Left ventricle myocardium inferior (tissue), 1 donor: ENCODE data around the gene MAPK7. TPM values are rescaled to one million over a fixed set of nuclear protein-coding genes. Genes with fewer than 3 reads are reported as not detected.

ENCODE experiments used
- DNase-seq: peaks from one replicate; pipeline ENCODE4 v3.0.0-alpha.2; 2020
- H3K27ac ChIP-seq: fragments of 200-600 bp; replicated peaks from 2 replicates; pipeline ENCODE4 v1.8.0; 2021
- H3K27me3 ChIP-seq: fragments of 200-600 bp; 2 replicates; pipeline ENCODE4 v1.8.0; 2021; ENCODE audit warnings: low read depth
- H3K36me3 ChIP-seq: fragments of 200-600 bp; 2 replicates; pipeline ENCODE4 v1.8.0; 2021
- H3K4me1 ChIP-seq: fragments of 200-600 bp; 2 replicates; pipeline ENCODE4 v1.8.0; 2021
- H3K4me3 ChIP-seq: fragments of 200-600 bp; 2 replicates; pipeline ENCODE4 v1.8.0; 2021; ENCODE audit warnings: mild to moderate bottlenecking, moderate library complexity
- H3K9me3 ChIP-seq: fragments of 200-600 bp; replicated peaks from 2 replicates; pipeline ENCODE4 v1.8.0; 2021
- intact Hi-C: fragments of 100-400 bp; cut with micrococcal nuclease; formaldehyde crosslinking; loops from one replicate; pipeline ENCODE4 v1.11.0; 2022
- total RNA-seq: library from RNA; stranded (reverse); fragmentation: NEBNext Ultra II Directional; extraction: Animal tissue kit (Norgen Biotek cat#: 25700); gene quantifications from one replicate; pipeline ENCODE4 v1.2.1, GENCODE V29; 2021
- TF ChIP-seq, protein P1 (sequence below): fragments of 200-600 bp; IDR thresholded peaks from 2 replicates; pipeline ENCODE4 v1.8.0; 2021; ENCODE audit warnings: antibody characterized with exemption, mild to moderate bottlenecking, borderline replicate concordance
- donor health status: DM: no; HTN: yes; CAD: no; lungs with severe emphysema.

Gene MAPK7
- total RNA-seq, 1 donor from 2014 or later: 11.4 TPM

DNA sequence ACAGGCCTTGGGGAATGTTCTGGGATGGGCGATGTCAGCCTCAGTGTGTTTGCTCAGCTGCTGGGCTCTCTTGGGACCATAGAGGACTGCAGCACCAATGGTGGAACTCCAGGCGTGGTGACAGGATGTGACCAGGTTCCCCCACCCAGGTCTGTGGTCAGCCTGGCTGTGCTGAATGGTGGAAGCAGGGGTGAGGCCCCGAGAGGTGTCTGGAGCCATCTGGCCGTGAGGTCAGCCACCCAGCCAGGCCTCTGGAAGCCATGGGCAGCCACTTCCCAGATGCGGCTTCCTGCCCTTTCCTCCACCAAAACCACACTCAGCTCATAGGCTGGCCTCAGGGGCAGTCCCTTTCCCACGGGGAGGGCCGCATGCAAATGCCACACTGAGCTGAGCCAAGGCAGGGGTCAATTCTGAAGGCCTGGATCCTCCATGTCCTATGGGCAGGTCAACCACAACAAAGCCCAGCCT, 7.8 kb upstream of the MAPK7 start:
- peaks cover 31% of the 10 kb centered on the region for H3K4me1 ChIP-seq
- peak; percentile 71 for DNase-seq

DNA sequence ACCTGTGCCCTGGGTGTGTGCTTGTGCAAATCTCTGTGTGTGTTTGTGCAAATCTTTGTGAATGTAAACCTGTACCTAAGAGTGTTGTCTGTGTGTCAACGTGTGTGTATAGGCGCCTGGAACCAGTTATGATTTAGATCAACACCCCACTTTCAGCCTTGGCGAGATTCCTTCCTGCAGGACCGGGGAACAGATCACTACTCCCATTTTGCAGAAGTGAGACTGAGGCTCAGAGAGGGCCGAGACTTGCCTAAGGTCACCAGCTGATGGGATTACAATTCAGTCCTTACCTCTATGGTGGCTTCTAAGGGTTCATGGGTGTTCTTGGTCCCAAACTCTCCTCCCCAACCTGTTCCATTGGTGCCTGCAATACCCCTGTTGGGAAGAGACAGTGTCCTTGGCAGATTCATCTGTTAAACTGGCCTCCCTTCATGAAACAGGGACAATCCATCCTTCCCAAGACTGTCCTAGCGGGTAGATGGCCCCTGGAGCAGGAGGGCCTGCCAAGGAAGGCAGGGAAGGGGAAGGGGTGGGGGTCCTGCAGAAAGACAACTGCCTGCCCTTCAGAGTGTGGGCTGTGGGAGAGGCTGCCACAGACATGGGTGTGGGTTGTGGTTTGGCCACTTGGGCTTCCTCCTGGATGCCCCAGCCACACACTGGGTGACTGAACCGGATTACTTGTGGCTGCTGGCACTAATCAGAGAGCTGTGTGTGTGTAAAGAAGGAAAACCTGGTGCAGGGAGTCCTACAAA, 6.9 kb upstream of the MAPK7 start:
- no peaks in the 10 kb centered on the region for H3K36me3 ChIP-seq
- peak overlapping the region; percentile 81 for H3K27ac ChIP-seq
- H3K4me3 ChIP-seq: no peak overlapping the region
- H3K4me1 ChIP-seq: peaks cover 31% of the 10 kb centered on the region
- TF ChIP-seq, protein P1, sequence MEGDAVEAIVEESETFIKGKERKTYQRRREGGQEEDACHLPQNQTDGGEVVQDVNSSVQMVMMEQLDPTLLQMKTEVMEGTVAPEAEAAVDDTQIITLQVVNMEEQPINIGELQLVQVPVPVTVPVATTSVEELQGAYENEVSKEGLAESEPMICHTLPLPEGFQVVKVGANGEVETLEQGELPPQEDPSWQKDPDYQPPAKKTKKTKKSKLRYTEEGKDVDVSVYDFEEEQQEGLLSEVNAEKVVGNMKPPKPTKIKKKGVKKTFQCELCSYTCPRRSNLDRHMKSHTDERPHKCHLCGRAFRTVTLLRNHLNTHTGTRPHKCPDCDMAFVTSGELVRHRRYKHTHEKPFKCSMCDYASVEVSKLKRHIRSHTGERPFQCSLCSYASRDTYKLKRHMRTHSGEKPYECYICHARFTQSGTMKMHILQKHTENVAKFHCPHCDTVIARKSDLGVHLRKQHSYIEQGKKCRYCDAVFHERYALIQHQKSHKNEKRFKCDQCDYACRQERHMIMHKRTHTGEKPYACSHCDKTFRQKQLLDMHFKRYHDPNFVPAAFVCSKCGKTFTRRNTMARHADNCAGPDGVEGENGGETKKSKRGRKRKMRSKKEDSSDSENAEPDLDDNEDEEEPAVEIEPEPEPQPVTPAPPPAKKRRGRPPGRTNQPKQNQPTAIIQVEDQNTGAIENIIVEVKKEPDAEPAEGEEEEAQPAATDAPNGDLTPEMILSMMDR: no peak
- H3K27me3 ChIP-seq: no peaks in the 10 kb centered on the region
- no peaks in the 10 kb centered on the region for H3K9me3 ChIP-seq
- no peak for DNase-seq
- intact Hi-C loops: no loop called here

More for the DNA sequence above, 7.8 kb upstream of the MAPK7 start:
- intact Hi-C loops: no loop called here
- TF ChIP-seq, protein P1: no peak
- Histone ChIP-seq H3K27me3 (no peaks in the 10 kb centered on the region), H3K9me3 (no peaks in the 10 kb centered on the region), H3K36me3 (no peaks in the 10 kb centered on the region), H3K4me3 (no peak overlapping the region), H3K27ac (peak overlapping the region; percentile 81)

DNA sequence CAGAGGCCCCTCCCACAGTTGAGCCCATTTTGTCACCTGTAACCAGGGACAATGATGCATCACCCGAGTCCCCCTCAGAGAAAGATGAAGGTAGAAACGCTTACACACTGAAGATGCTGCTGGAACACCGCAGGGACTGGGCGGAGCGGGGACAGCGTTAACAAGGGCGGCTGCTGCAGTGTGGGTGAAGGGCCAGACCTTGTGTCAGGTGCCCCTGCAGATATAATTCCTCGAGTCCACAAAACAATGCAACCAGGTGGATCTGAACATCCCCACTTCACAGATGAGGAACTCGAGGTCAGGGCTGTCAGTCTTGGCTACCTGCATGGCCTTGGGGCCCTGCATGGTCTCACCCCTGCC, 6.3 kb upstream of the MAPK7 start:
- TF ChIP-seq, protein P1: no peak
- H3K9me3 ChIP-seq: no peaks in the 10 kb centered on the region
- no peaks in the 10 kb centered on the region for H3K36me3 ChIP-seq
- no peak for DNase-seq
- no peak overlapping the region for H3K4me3 ChIP-seq
- no peaks in the 10 kb centered on the region for H3K27me3 ChIP-seq
- peaks cover 37% of the 10 kb centered on the region for H3K4me1 ChIP-seq
- H3K27ac ChIP-seq: peak overlapping the region; percentile 81
- intact Hi-C loops: no loop called here

DNA sequence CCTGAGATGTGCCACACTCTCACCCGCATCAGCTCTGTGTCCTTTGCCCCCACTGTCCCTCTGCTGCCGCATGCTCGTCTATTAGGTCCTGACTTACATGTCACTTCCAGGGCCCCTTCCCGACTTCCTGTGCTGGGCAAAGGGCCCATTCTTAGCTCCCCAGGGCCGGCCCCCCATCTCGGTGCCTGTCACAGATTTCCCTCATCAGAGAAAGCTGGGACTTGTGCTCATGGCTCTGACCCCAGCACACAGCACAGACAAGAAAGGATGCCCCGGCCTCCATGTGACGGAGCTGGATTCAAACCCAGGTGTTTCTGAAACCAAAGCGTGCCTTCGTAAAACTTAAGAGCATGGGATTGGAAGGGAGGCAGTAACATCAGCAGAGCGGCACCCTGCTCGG, 5.9 kb upstream of the MAPK7 start:
- Histone ChIP-seq H3K4me1 (peaks cover 41% of the 10 kb centered on the region), H3K36me3 (no peaks in the 10 kb centered on the region), H3K27me3 (no peaks in the 10 kb centered on the region), H3K4me3 (no peak overlapping the region), H3K27ac (no peak overlapping the region), H3K9me3 (no peaks in the 10 kb centered on the region)
- TF ChIP-seq, protein P1: no peak
- DNase-seq: no peak
- intact Hi-C loops: no loop called here

DNA sequence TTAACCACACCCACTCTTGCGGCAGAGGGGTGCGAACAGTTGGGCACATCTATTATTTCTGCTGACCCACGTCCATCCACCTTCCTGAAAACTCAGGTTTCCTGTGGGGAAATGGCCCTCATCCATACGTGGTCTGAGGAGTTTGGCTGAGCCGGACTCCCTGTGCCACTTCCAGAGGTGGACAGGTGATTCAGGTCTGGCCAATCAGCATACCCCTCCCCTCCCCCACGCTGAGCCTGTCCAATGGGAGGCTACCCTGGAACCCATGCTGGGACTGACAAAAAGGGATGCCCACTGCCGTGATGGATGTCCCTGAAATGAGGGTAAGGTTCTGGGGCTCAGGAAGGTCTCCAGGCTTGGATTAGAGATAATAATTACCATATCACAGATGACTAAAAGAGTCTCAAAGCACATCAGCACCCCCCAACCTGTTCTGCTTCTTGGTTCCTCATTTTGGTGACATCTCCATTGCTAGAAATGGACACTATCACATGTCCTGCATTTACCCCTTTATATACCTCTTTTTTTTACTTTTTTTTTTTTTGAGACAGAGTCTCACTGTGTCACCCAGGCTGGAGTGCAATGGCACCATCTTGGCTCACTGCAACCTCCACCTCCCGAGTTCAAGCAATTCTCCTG, 5.3 kb upstream of the MAPK7 start:
- no peak overlapping the region for H3K4me3 ChIP-seq
- intact Hi-C loops: no loop called here
- H3K4me1 ChIP-seq: peaks cover 41% of the 10 kb centered on the region
- no peak overlapping the region for H3K27ac ChIP-seq
- no peaks in the 10 kb centered on the region for H3K27me3 ChIP-seq
- TF ChIP-seq, protein P1: no peak
- H3K9me3 ChIP-seq: no peaks in the 10 kb centered on the region
- H3K36me3 ChIP-seq: no peaks in the 10 kb centered on the region
- DNase-seq: no peak
